Gastroesophageal sphincter (tissue), 4 donors: ENCODE results near the gene COL1A2. TPM values are rescaled to one million over a fixed set of nuclear protein-coding genes. Genes with fewer than 3 reads are reported as not detected.

Source experiments
- ATAC-seq: fragments of 150-250 bp; one replicate; pipeline ENCODE4 v1.9.1; 2016; ENCODE audit warnings: mild to moderate bottlenecking, moderate library complexity
- H3K27ac ChIP-seq, 4 donors: fragments of 200-600 bp; sonication (generic) in 3 of 4; 1 replicate in 3 of 4; 2 replicates in 1 of 4; pipeline ENCODE4 v1.5.1; 2016 to 2019
- H3K27me3 ChIP-seq: fragments of 200-600 bp; sonication (generic); one replicate; pipeline ENCODE4 v1.5.1; 2019
- H3K36me3 ChIP-seq, 2 donors: fragments of 200-600 bp; sonication (generic); one replicate each; pipeline ENCODE4 v1.5.1; 2019; ENCODE audit warnings: control low read depth in 1 of 2
- H3K4me1 ChIP-seq, 3 donors: fragments of 200-600 bp; sonication (generic); 1 replicate in 2 of 3; 2 replicates in 1 of 3; pipeline ENCODE4 v1.5.1; 2016 to 2019; ENCODE audit warnings: control low read depth in 2 of 3
- H3K4me3 ChIP-seq, 2 donors: fragments of 200-600 bp; sonication (generic); one replicate each; pipeline ENCODE4 v1.5.1; 2019; ENCODE audit warnings: mild to moderate bottlenecking in 1 of 2, moderate library complexity in 1 of 2
- H3K9me3 ChIP-seq, 3 donors: fragments of 200-600 bp; sonication (generic); one replicate each; pipeline ENCODE4 v1.5.1; 2017 to 2019; ENCODE audit warnings: control low read depth in 2 of 3
- EP300 ChIP-seq: sonication (generic); formaldehyde crosslinking; IDR thresholded peaks from one replicate; pipeline ENCODE4 v1.6.1; 2017; ENCODE audit warnings: antibody characterized with exemption, mild to moderate bottlenecking
- POLR2A ChIP-seq, 2 donors: fragments of 450-650 bp; IDR thresholded peaks; one replicate each; pipeline ENCODE4 v1.6.1; 2017; ENCODE audit warnings: antibody characterized with exemption in 2 of 2, mild to moderate bottlenecking in 2 of 2, moderate library complexity in 1 of 2
- POLR2AphosphoS5 ChIP-seq: sonication (generic); formaldehyde crosslinking; IDR thresholded peaks from one replicate; pipeline ENCODE4 v1.6.1; 2017; ENCODE audit warnings: antibody characterized with exemption
- WGBS, 2 donors: methylation state at CpG; one replicate each; pipeline ENCODE4 v1.1.5; 2018; ENCODE audit warnings: low coverage in 1 of 2; 5-methylcytosine and 5-hydroxymethylcytosine counted together
- total RNA-seq, 4 donors: library from RNA; depleted of rRNA; stranded (reverse); fragments of >200 nt; gene quantifications; one replicate each; pipeline ENCODE4 v1.1.0, GENCODE V29; 2016
- TF ChIP-seq, protein P1 (sequence below), 4 experiments: fragments of 200-600 bp in 2 of 4; fragments of 450-650 bp in 2 of 4; sonication (generic) in 1 of 4; IDR thresholded peaks; one replicate each; pipeline ENCODE4 v1.5.1; 2017 to 2019; ENCODE audit warnings: antibody characterized with exemption in 4 of 4, mild to moderate bottlenecking in 2 of 4, moderate library complexity in 2 of 4

Gene COL1A2
- total RNA-seq, 4 donors from 2014 or later: 203 to 686 (median 311) TPM

DNA sequence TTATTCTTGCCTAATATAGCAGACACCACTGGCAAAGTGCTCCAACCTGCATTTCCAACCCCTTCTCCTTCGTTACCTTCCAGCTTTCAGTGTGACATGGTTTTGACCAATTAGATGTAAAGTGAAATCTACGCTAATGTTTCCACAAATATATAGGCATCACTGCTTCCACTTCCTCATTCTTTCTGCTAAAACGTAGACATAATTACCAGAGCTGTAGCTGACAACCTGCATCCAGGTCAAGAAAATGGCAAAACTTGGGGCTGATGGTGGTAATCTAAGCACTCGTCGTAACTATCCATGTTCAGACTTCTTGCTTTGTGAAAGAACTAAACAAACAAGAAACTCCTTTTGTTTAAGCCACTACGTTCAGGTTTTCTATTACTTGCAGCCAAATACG, 41.8 kb upstream of the COL1A2 start:
- TF ChIP-seq POLR2A (IDR thresholded peaks at IDR 0.05): no peak
- TF ChIP-seq EP300: no peak
- no peak for TF ChIP-seq POLR2AphosphoS5
- TF ChIP-seq, protein P1, sequence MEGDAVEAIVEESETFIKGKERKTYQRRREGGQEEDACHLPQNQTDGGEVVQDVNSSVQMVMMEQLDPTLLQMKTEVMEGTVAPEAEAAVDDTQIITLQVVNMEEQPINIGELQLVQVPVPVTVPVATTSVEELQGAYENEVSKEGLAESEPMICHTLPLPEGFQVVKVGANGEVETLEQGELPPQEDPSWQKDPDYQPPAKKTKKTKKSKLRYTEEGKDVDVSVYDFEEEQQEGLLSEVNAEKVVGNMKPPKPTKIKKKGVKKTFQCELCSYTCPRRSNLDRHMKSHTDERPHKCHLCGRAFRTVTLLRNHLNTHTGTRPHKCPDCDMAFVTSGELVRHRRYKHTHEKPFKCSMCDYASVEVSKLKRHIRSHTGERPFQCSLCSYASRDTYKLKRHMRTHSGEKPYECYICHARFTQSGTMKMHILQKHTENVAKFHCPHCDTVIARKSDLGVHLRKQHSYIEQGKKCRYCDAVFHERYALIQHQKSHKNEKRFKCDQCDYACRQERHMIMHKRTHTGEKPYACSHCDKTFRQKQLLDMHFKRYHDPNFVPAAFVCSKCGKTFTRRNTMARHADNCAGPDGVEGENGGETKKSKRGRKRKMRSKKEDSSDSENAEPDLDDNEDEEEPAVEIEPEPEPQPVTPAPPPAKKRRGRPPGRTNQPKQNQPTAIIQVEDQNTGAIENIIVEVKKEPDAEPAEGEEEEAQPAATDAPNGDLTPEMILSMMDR (IDR thresholded peaks at IDR 0.05): no peak
- Histone ChIP-seq H3K27me3 (no peaks in the 10 kb centered on the region), H3K4me1 (peaks cover 12 to 38% (median 13%) of the 10 kb centered on the region in 3 donors), H3K36me3 (no peaks in the 10 kb centered on the region), H3K4me3 (no peak overlapping the region), H3K9me3 (no peaks in the 10 kb centered on the region), H3K27ac (no peak overlapping the region)
- WGBS, 2 donors: 64 to 71% methylated on average over 4 to 6 of the region's 7 CpGs
- ATAC-seq: no peak

DNA sequence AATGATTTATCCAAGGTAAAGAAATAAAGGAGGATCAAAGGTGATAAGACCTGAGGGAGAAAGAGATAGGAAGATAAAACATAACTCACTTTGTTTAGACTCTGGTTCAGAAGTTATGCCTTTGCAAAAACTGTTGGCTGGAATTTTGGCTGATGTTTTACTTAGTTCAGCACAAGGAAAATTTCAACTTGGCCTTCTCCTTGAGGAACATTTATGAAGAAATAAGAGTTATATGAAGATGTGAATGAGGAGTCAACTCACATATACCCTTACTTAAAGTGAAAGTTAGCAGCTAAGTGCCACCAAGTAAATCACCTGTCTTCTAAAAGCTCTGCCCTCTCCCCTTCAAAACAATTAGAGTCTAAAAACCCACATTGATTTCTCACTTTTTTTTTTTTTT, 39.7 kb upstream of the COL1A2 start:
- Histone ChIP-seq H3K27me3 (no peaks in the 10 kb centered on the region), H3K4me3 (no peak overlapping the region), H3K4me1 (peaks cover 4 to 22% (median 5%) of the 10 kb centered on the region in 3 donors), H3K9me3 (no peaks in the 10 kb centered on the region), H3K36me3 (no peaks in the 10 kb centered on the region), H3K27ac (peak overlapping the region in 3 of 4 donors; percentile 23 to 54 (median 33))
- no peak for ATAC-seq
- TF ChIP-seq EP300: no peak
- no peak for TF ChIP-seq POLR2A (IDR thresholded peaks at IDR 0.05)
- TF ChIP-seq POLR2AphosphoS5: no peak
- TF ChIP-seq, protein P1 (IDR thresholded peaks at IDR 0.05): no peak

DNA sequence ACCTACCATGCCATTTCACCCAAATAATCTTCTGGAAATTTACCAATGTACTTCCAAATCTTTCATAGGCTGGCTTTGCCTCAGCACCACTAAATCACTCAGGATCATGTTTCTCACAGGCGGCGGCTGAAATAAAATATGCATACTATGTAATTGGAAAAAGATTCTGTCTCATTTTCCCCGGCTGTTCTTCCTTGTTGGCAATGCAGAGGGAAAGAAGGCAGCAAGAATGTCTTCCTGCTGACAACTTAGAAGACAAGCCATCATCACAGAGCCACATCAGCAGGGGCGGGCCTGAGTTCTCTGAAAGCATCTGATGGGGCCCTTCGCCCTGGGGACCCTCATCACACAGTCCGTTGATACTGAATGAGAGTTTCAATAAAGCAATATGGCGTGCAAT, 39.2 kb upstream of the COL1A2 start:
- H3K27me3 ChIP-seq: no peaks in the 10 kb centered on the region
- peaks cover 4 to 21% (median 5%) of the 10 kb centered on the region in 3 donors for H3K4me1 ChIP-seq
- H3K9me3 ChIP-seq: no peaks in the 10 kb centered on the region
- H3K36me3 ChIP-seq: no peaks in the 10 kb centered on the region
- H3K4me3 ChIP-seq: no peak overlapping the region
- 41 to 44% methylated on average over 7 of the region's 7 CpGs for WGBS, 2 donors
- H3K27ac ChIP-seq: peak overlapping the region; percentile 29 to 54 (median 40)
- TF ChIP-seq POLR2AphosphoS5: no peak
- TF ChIP-seq POLR2A (IDR thresholded peaks at IDR 0.05): no peak
- TF ChIP-seq EP300: no peak
- TF ChIP-seq, protein P1 (IDR thresholded peaks at IDR 0.05): no peak
- ATAC-seq: no peak

DNA sequence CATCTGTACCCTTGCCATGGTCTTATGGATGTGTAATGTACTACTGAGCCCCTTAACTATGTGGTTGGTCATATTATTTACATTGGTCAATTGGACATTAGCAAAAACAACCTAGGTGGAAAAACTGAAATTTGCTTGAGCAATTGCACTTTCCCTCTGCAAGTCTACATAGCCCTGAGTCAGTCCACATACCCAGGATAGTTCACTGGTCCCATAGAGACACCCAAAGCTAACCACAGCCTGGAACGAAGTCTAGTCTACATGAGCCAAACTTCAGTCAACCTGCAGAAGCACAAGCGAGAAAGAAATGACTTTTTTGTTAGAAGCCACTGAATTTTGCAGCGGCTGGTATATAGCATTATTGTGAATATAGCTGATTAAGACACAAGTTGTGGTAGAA, 37.6 kb upstream of the COL1A2 start:
- H3K4me1 ChIP-seq: peaks cover 4 to 17% (median 5%) of the 10 kb centered on the region in 3 donors
- H3K36me3 ChIP-seq: no peaks in the 10 kb centered on the region
- H3K27ac ChIP-seq: no peak overlapping the region
- TF ChIP-seq POLR2AphosphoS5: no peak
- no peak for TF ChIP-seq POLR2A (IDR thresholded peaks at IDR 0.05)
- no peak for TF ChIP-seq EP300
- TF ChIP-seq, protein P1 (IDR thresholded peaks at IDR 0.05): no peak
- no peaks in the 10 kb centered on the region for H3K9me3 ChIP-seq
- no peak for ATAC-seq
- WGBS, 2 donors: 77 to 100% methylated on average over 3 of the region's 3 CpGs
- H3K27me3 ChIP-seq: no peaks in the 10 kb centered on the region
- no peak overlapping the region for H3K4me3 ChIP-seq

DNA sequence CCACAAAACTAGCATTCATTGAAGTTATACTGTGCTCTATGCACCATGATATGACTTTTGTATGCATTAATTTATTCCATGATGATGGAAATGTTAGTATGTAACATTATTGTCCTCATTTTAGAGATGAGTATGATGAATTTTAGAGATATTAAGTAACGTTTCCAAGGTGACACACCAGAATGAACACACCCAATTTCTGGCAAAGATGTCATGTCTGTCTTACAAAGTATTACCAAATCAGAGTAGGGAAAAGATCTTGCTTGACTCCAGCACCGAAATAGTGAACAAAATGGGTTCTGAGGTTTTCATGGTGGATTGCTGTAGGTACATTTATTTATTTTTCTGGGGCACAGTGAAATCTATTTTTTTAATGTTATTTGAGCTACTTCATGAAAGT, 33.8 kb upstream of the COL1A2 start:
- H3K27me3 ChIP-seq: no peaks in the 10 kb centered on the region
- H3K4me1 ChIP-seq: peaks cover 0 to 4% (median 0%) of the 10 kb centered on the region in 3 donors
- TF ChIP-seq, protein P1 (IDR thresholded peaks at IDR 0.05): no peak
- TF ChIP-seq POLR2AphosphoS5: no peak
- TF ChIP-seq EP300: no peak
- TF ChIP-seq POLR2A (IDR thresholded peaks at IDR 0.05): no peak
- H3K9me3 ChIP-seq: no peaks in the 10 kb centered on the region
- H3K36me3 ChIP-seq: no peaks in the 10 kb centered on the region
- 71 to 79% methylated on average over 2 of the region's 2 CpGs for WGBS, 2 donors
- H3K4me3 ChIP-seq: no peak overlapping the region
- ATAC-seq: no peak
- H3K27ac ChIP-seq: no peak overlapping the region
